ENCODE data around the gene SEMA6C. TPM values are rescaled to one million over a fixed set of nuclear protein-coding genes. Genes with fewer than 3 reads are reported as not detected.

Gene SEMA6C
- total and polyA plus RNA-seq, 2 donors (not counting 1 experiment from before 2014, with no cell fraction given) = 0.76 to 0.99 TPM

- Histone ChIP-seq H3K27ac (ENCODE audit: insufficient read depth, low read length) (no peak overlapping the region), H3K4me1 (ENCODE audit: control insufficient read depth, extremely low read depth, insufficient read depth, low read length) (no peaks in the 10 kb centered on the region), H3K27me3 (ENCODE audit: control insufficient read depth, insufficient read depth, low read length) (no peaks in the 10 kb centered on the region), H2AFZ (ENCODE audit: low read length) (no peak overlapping the region), H4K20me1 (ENCODE audit: control insufficient read depth, extremely low read depth, insufficient read depth, low read length) (no peaks in the 10 kb centered on the region), H3K79me2 (ENCODE audit: control insufficient read depth, insufficient read depth, low read length) (no peaks in the 10 kb centered on the region), H3K9me3 (ENCODE audit: control insufficient read depth, insufficient read depth, low read depth, low read length) (no peaks in the 10 kb centered on the region), H3K4me3 (replicated peaks in 1 of 4; ENCODE audit: control extremely low read depth in 1 of 4, insufficient read depth in 1 of 4, low read depth in 3 of 4, low read length in 4 of 4) (no peak overlapping the region), H3K4me2 (ENCODE audit: extremely low read depth, insufficient read depth, low read length) (no peak overlapping the region), H3K9ac (ENCODE audit: insufficient read depth, low read length) (no peak overlapping the region), H3K36me3 (ENCODE audit: control insufficient read depth, insufficient read depth, low read length) (no peaks in the 10 kb centered on the region)
- no peak for DNase-seq (ENCODE audit: low read depth in 2 of 2)
- TF ChIP-seq CTCF (conservative IDR thresholded peaks at IDR 0.05 in 1 of 2, IDR thresholded peaks at IDR 0.05 in 1 of 2; ENCODE audit: low read depth in 1 of 2, low read length in 2 of 2) (no peak), EZH2 (IDR thresholded peaks at IDR 0.05; ENCODE audit: low read length, missing control alignments) (no peak)
These were observed 21.5 kb downstream of the SEMA6C start for GRCh38 chr1:151124763-151125403.

DNA sequence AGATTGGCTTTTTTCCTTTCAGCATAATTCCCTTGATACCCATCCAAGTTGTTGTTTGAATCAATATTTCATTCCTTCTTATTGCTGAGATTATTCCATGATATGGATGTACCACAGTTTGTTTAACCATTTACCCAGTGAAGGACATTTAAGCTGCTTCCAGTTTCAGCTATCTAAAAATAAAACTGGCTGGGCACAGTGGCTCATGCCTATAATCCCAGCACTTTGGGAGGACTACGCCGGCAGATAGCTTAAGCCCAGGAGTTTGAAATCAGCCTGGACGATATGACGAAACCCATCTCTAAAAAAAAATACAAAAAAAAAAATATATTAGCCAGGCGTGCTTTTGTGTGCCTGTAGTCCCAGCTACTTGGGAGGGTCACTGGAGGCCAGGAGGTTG lies 32.6 kb downstream of the SEMA6C start:
- TF ChIP-seq CTCF (conservative IDR thresholded peaks at IDR 0.05 in 1 of 2, IDR thresholded peaks at IDR 0.05 in 1 of 2; ENCODE audit: low read depth in 1 of 2, low read length in 2 of 2) (no peak), EZH2 (IDR thresholded peaks at IDR 0.05; ENCODE audit: low read length, missing control alignments) (no peak)

GRCh38 chr1:151108331-151108730 lies 38.1 kb downstream of the SEMA6C start:
- Histone ChIP-seq H3K27ac (ENCODE audit: insufficient read depth, low read length) (no peak overlapping the region), H2AFZ (ENCODE audit: low read length) (no peak overlapping the region), H3K9ac (ENCODE audit: insufficient read depth, low read length) (no peak overlapping the region), H3K4me1 (ENCODE audit: control insufficient read depth, extremely low read depth, insufficient read depth, low read length) (peaks cover 3% of the 10 kb centered on the region), H3K9me3 (ENCODE audit: control insufficient read depth, insufficient read depth, low read depth, low read length) (no peaks in the 10 kb centered on the region), H3K79me2 (ENCODE audit: control insufficient read depth, insufficient read depth, low read length) (no peaks in the 10 kb centered on the region), H3K27me3 (ENCODE audit: control insufficient read depth, insufficient read depth, low read length) (no peaks in the 10 kb centered on the region), H3K4me2 (ENCODE audit: extremely low read depth, insufficient read depth, low read length) (no peak overlapping the region), H3K4me3 (replicated peaks in 1 of 4; ENCODE audit: control extremely low read depth in 1 of 4, insufficient read depth in 1 of 4, low read depth in 3 of 4, low read length in 4 of 4) (no peak overlapping the region), H4K20me1 (ENCODE audit: control insufficient read depth, extremely low read depth, insufficient read depth, low read length) (no peaks in the 10 kb centered on the region), H3K36me3 (ENCODE audit: control insufficient read depth, insufficient read depth, low read length) (no peaks in the 10 kb centered on the region)
- no peak for DNase-seq (ENCODE audit: low read depth in 2 of 2)
- TF ChIP-seq CTCF (conservative IDR thresholded peaks at IDR 0.05 in 1 of 2, IDR thresholded peaks at IDR 0.05 in 1 of 2; ENCODE audit: low read depth in 1 of 2, low read length in 2 of 2) (no peak), EZH2 (IDR thresholded peaks at IDR 0.05; ENCODE audit: low read length, missing control alignments) (no peak)

More for the DNA sequence above, 32.6 kb downstream of the SEMA6C start:
- no peak overlapping the region for H3K4me2 ChIP-seq (ENCODE audit: extremely low read depth, insufficient read depth, low read length)
- H3K27me3 ChIP-seq (ENCODE audit: control insufficient read depth, insufficient read depth, low read length) = no peaks in the 10 kb centered on the region
- no peaks in the 10 kb centered on the region for H3K4me1 ChIP-seq (ENCODE audit: control insufficient read depth, extremely low read depth, insufficient read depth, low read length)
- H3K4me3 ChIP-seq (replicated peaks in 1 of 4; ENCODE audit: control extremely low read depth in 1 of 4, insufficient read depth in 1 of 4, low read depth in 3 of 4, low read length in 4 of 4) = no peak overlapping the region
- no peaks in the 10 kb centered on the region for H3K79me2 ChIP-seq (ENCODE audit: control insufficient read depth, insufficient read depth, low read length)
- H3K9me3 ChIP-seq (ENCODE audit: control insufficient read depth, insufficient read depth, low read depth, low read length) = no peaks in the 10 kb centered on the region
- no peaks in the 10 kb centered on the region for H3K36me3 ChIP-seq (ENCODE audit: control insufficient read depth, insufficient read depth, low read length)
- H3K27ac ChIP-seq (ENCODE audit: insufficient read depth, low read length) = no peak overlapping the region
- no peak for DNase-seq (ENCODE audit: low read depth in 2 of 2)
- H3K9ac ChIP-seq (ENCODE audit: insufficient read depth, low read length) = no peak overlapping the region
- H4K20me1 ChIP-seq (ENCODE audit: control insufficient read depth, extremely low read depth, insufficient read depth, low read length) = no peaks in the 10 kb centered on the region
- no peak overlapping the region for H2AFZ ChIP-seq (ENCODE audit: low read length)

Measured in fibroblast of lung (primary cell).